Activated CD4-positive, alpha-beta memory T cell treated with anti-CD3 and anti-CD28 coated beads for 36 hours (primary cell): ENCODE measurements around the gene SAMD14. TPM values are rescaled to one million over a fixed set of nuclear protein-coding genes. Genes with fewer than 3 reads are reported as not detected.

Source experiments
- CTCF ChIA-PET: fragments of 350-600 bp; sonication (Branson Sonifier 250); formaldehyde crosslinking; loops from one replicate; lab custom pipeline; 2021; ENCODE audit warnings: antibody characterized with exemption, inconsistent platforms; lab: Charles Lee
- POLR2A ChIA-PET: fragments of 350-600 bp; sonication (Branson Sonifier 250); formaldehyde crosslinking; loops from one replicate; lab custom pipeline; 2021; ENCODE audit warnings: antibody characterized with exemption; lab: Charles Lee
- DNase-seq: peaks from one replicate; pipeline ENCODE4 v3.0.0-alpha.2; 2020
- H3K27ac Mint-ChIP-seq: one replicate; pipeline ENCODE4 v1.8.0; 2021; ENCODE audit warnings: mixed read lengths
- H3K27me3 Mint-ChIP-seq: one replicate; pipeline ENCODE4 v1.8.0; 2021; ENCODE audit warnings: mixed read lengths
- H3K36me3 Mint-ChIP-seq: one replicate; pipeline ENCODE4 v1.8.0; 2021; ENCODE audit warnings: mixed read lengths
- H3K4me1 Mint-ChIP-seq: one replicate; pipeline ENCODE4 v1.8.0; 2021; ENCODE audit warnings: low read depth, mixed read lengths
- H3K4me3 Mint-ChIP-seq: one replicate; pipeline ENCODE4 v1.8.0; 2021; ENCODE audit warnings: mild to moderate bottlenecking, mixed read lengths
- H3K9me3 Mint-ChIP-seq: one replicate; pipeline ENCODE4 v1.8.0; 2021; ENCODE audit warnings: mixed read lengths
- intact Hi-C: fragments of 100-400 bp; cut with micrococcal nuclease; formaldehyde crosslinking; loops from one replicate; pipeline ENCODE4 v1.15.1; 2023
- total RNA-seq, 2 experiments: library from RNA; stranded (reverse); gene quantifications; one replicate each; pipeline ENCODE4 v1.2.3, GENCODE V29; 2021

The SAMD14 gene
- total RNA-seq, 2 experiments from 2014 or later = 3.4 to 3.7 TPM

DNA sequence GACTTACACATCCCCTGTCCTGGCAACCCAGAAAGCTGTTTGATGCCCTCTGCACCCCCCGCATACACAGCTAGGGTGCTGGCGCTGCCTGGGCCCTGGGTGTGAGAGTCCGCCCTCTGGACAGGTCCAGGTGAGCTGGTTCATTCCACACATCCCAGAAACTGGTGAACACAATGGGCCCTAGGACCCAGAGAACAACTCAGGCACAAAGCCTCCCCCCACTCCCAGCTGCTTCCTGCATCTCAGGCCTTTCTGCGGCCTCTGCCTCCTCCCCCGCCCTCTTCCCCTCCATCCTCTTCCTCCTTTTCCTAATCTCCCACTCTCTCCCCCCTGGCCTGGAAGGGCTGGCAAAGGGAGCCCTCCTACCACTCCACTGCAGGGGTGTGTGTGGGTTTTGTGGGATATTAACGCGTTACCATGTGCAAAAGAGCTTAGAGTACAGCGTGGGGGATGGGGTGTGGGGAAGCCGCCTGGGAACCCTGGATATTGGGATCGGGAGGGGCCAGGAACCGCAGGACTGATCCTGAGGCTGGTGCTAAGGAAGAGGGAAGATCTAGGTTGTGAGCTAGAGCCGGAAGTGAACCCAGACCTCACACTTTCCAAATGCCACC lies 22.1 kb upstream of the SAMD14 start:
- Mint-ChIP-seq H3K9me3 (no peaks in the 10 kb centered on the region), H3K36me3 (peaks cover 15% of the 10 kb centered on the region), H3K4me1 (peaks cover 31% of the 10 kb centered on the region), H3K4me3 (peak overlapping the region; percentile 87), H3K27ac (peak overlapping the region; percentile 97), H3K27me3 (no peaks in the 10 kb centered on the region)
- POLR2A ChIA-PET = interaction anchor here (0.6 to 2.1 kb wide), 4 partner anchors 9 to 21 kb away, joined by 3 to 19 read pairs (median 5); no protein-coding TSS in a partner anchor
- intact Hi-C loops = loop anchor here (1.0 to 2.0 kb wide), 3 partner anchors 9 to 21 kb away; partner anchors contain the start of gene SAMD14
- CTCF ChIA-PET = interaction anchor here (0.6 to 6.2 kb wide), 13 partner anchors 9 to 335 kb away, joined by 3 to 82 read pairs (median 6); partner anchors contain the start of gene PDK2
- DNase-seq = peak; percentile 72

DNA sequence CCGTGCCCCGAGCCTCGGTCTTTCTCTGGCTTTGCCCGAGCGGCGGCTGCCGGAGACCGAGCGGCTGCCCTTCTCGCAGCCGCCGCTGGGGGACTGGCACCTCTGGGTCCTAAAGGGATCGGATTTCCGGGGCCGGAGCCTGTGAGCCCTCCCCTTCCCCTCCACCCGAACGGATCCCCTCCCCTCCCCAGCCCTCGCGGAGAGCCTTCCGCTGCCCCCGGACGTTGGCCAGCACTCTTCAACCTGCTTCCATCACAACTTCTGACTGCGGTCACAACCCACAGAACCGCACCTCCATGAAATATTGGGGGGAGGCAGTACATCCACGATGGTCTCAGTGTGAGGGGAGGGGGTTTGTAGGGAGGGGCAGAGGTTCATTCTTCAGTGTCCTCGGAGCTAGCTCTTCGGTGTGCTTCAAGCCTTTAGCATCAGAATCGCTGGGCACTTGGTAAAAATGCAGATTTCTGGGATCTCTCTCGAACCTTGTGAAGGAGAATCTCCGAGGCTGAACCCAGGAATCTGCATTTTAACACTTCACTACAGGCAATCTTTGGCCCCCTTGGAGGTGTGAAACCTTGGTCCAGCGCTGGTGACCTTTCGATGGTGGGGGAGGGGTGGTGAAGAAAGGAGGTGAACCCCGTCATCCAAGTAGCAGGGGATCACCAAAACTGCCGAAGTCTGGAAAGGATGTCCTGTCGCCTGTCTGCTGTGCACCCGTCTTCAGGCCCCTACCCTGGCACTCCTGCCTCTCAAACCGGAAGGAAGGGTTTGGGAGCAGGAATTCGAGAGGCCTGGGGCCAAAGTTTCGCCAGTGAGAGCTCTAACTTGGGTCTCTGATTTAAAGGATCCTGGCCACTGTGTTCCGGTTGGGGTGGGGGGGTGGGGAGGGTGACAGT lies 21.3 kb upstream of the SAMD14 start:
- Mint-ChIP-seq H3K27me3 (no peaks in the 10 kb centered on the region), H3K27ac (peak overlapping the region; percentile 97), H3K9me3 (no peaks in the 10 kb centered on the region), H3K4me3 (peak overlapping the region; percentile 87), H3K4me1 (peaks cover 38% of the 10 kb centered on the region), H3K36me3 (peaks cover 21% of the 10 kb centered on the region)
- peak; percentile 94 for DNase-seq
- intact Hi-C loops = loop anchor here (1.0 to 2.0 kb wide), 3 partner anchors 10 to 20 kb away; partner anchors contain the start of gene SAMD14
- POLR2A ChIA-PET = interaction anchor here (1.4 to 2.1 kb wide), 4 partner anchors 10 to 20 kb away, joined by 4 to 19 read pairs (median 8); no protein-coding TSS in a partner anchor
- CTCF ChIA-PET = interaction anchor here (0.7 to 6.2 kb wide), 14 partner anchors 10 to 430 kb away, joined by 3 to 82 read pairs (median 6); partner anchors contain the start of genes ITGA3 and PDK2

- intact Hi-C loops = loop anchor here (1.0 to 2.0 kb wide), 3 partner anchors 10 to 20 kb away; partner anchors contain the start of gene SAMD14
- peak within 1 kb of the TSS; percentile 97 for H3K27ac Mint-ChIP-seq
- POLR2A ChIA-PET = interaction anchor here (1.3 to 1.7 kb wide), 2 partner anchors 11 kb away, joined by 4 to 9 read pairs; no protein-coding TSS in a partner anchor
- H3K27me3 Mint-ChIP-seq = no peaks in the 10 kb centered on the region
- CTCF ChIA-PET = interaction anchor here (0.7 to 6.2 kb wide), 8 partner anchors 11 to 429 kb away, joined by 3 to 82 read pairs (median 4); partner anchors contain the start of genes ITGA3 and PDK2
- peaks cover 24% of the 10 kb centered on the region for H3K36me3 Mint-ChIP-seq
- peaks cover 44% of the 10 kb centered on the region for H3K4me1 Mint-ChIP-seq
- H3K4me3 Mint-ChIP-seq = peak within 1 kb of the TSS; percentile 91
- no peak for DNase-seq
- no peaks in the 10 kb centered on the region for H3K9me3 Mint-ChIP-seq
Measured at GRCh38 chr17:50150354-50151040, 20.5 kb upstream of the SAMD14 start, which contains the start of gene PPP1R9B. Gene PPP1R9B (minus strand): TSS chr17:50150677. CDS start chr17:50150513, 164 bp downstream.

- ChIA-PET POLR2A (interaction anchor here (1.3 to 1.7 kb wide), 2 partner anchors 10 to 11 kb away, joined by 4 to 9 read pairs; no protein-coding TSS in a partner anchor), CTCF (interaction anchor here (1.0 to 6.2 kb wide), 7 partner anchors 8 to 94 kb away, joined by 3 to 82 read pairs (median 5); partner anchors contain the start of genes ITGA3 and PDK2)
- Mint-ChIP-seq H3K27me3 (no peaks in the 10 kb centered on the region), H3K9me3 (no peaks in the 10 kb centered on the region), H3K4me1 (peaks cover 44% of the 10 kb centered on the region), H3K27ac (peak overlapping the region; percentile 93), H3K36me3 (peaks cover 28% of the 10 kb centered on the region), H3K4me3 (peak overlapping the region; percentile 91)
- peak; percentile 67 for DNase-seq
- intact Hi-C loops = loop anchor here (2.0 to 5.0 kb wide), 2 partner anchors 19 to 92 kb away; partner anchors contain the start of genes ITGA3 and SAMD14
Measured at GRCh38 chr17:50149417-50150353, 19.7 kb upstream of the SAMD14 start.

GRCh38 chr17:50149091-50149416 lies 19.1 kb upstream of the SAMD14 start:
- Mint-ChIP-seq H3K4me1 (peaks cover 44% of the 10 kb centered on the region), H3K27ac (peak overlapping the region; percentile 93), H3K9me3 (no peaks in the 10 kb centered on the region), H3K4me3 (peak overlapping the region; percentile 91), H3K27me3 (no peaks in the 10 kb centered on the region), H3K36me3 (peaks cover 35% of the 10 kb centered on the region)
- intact Hi-C loops = loop anchor here (5.0 kb wide), 1 partner anchor 92 kb away; the partner anchor contains the start of gene ITGA3
- DNase-seq = no peak
- ChIA-PET POLR2A (interaction anchor here (0.7 to 1.3 kb wide), 2 partner anchors 12 to 17 kb away, joined by 3 to 4 read pairs; no protein-coding TSS in a partner anchor), CTCF (interaction anchor here (1.0 to 6.2 kb wide), 7 partner anchors 9 to 55 kb away, joined by 3 to 82 read pairs (median 16); partner anchors contain the start of gene PDK2)

DNA sequence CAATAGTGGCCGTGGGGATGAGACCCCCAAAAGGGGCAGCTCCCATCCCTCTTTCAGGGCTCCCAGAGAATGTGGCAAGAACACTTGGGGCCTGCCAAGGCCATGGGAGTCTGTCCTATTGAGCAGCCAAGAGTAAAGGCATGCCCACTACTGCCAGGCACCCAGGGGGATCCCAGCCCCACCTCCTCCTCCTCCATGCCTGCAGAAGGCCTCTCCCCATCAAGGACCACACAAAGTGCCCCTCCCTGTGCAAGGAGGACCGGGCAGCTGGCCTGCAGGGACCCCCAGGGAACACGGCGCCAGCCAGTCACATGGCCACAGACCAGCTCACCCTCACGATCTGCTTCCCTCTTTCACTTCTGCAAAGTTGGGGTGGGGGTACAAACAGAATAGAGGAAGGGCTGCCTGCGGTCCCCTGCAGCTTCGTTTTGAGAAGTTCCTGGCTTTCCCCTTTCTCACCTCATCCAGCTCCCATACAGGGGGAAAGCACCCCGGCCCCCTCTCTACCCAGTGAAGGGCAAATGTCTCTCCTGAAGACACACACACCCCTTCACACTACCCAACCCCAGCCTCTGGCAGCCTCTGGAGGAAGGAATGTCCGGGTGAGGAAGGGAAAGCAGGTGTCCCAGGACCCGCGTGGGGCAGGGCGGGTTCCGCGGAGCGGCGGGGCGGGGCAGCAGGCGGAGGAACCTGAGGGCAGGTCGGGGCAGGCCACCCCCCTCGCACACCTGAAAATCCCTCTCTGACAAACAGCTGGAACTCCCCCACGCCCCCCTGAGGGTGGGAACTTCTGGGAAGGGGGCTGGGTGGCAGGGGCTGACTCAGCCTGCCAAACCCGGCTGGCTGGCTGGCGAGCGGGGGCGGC lies 18.5 kb upstream of the SAMD14 start:
- no peaks in the 10 kb centered on the region for H3K9me3 Mint-ChIP-seq
- H3K27ac Mint-ChIP-seq = peak overlapping the region; percentile 95
- no peaks in the 10 kb centered on the region for H3K27me3 Mint-ChIP-seq
- ChIA-PET CTCF (interaction anchor here (0.6 to 6.2 kb wide), 10 partner anchors 8 to 54 kb away, joined by 3 to 82 read pairs (median 4); partner anchors contain the start of genes PDK2 and SAMD14), POLR2A (interaction anchor here (0.7 kb wide), 2 partner anchors 12 to 17 kb away, joined by 3 read pairs; no protein-coding TSS in a partner anchor)
- peak; percentile 91 for DNase-seq
- H3K36me3 Mint-ChIP-seq = peaks cover 38% of the 10 kb centered on the region
- peaks cover 50% of the 10 kb centered on the region for H3K4me1 Mint-ChIP-seq
- H3K4me3 Mint-ChIP-seq = peak overlapping the region; percentile 91
- intact Hi-C loops = loop anchor here (1.0 to 5.0 kb wide), 2 partner anchors 53 to 91 kb away; partner anchors contain the start of genes ITGA3 and PDK2

- POLR2A ChIA-PET = interaction anchor here (0.7 kb wide), 1 partner anchor 13 kb away, joined by 3 read pairs; no protein-coding TSS in a partner anchor
- Mint-ChIP-seq H3K9me3 (no peaks in the 10 kb centered on the region), H3K27ac (peak overlapping the region; percentile 95), H3K36me3 (peaks cover 42% of the 10 kb centered on the region), H3K27me3 (no peaks in the 10 kb centered on the region), H3K4me3 (peak overlapping the region; percentile 91), H3K4me1 (peaks cover 54% of the 10 kb centered on the region)
- CTCF ChIA-PET = interaction anchor here (0.6 to 6.2 kb wide), 10 partner anchors 7 to 53 kb away, joined by 3 to 82 read pairs (median 4); partner anchors contain the start of genes PDK2 and SAMD14
- intact Hi-C loops = loop anchor here (1.0 to 5.0 kb wide), 3 partner anchors 13 to 91 kb away; partner anchors contain the start of genes ITGA3 and PDK2
- DNase-seq = peak; percentile 49
Measured at GRCh38 chr17:50147841-50148225, 17.9 kb upstream of the SAMD14 start.

- no peaks in the 10 kb centered on the region for H3K9me3 Mint-ChIP-seq
- intact Hi-C loops = loop anchor here (2.0 to 5.0 kb wide), 2 partner anchors 14 to 90 kb away; partner anchors contain the start of gene ITGA3
- peak; percentile 31 for DNase-seq
- no peaks in the 10 kb centered on the region for H3K27me3 Mint-ChIP-seq
- peaks cover 47% of the 10 kb centered on the region for H3K36me3 Mint-ChIP-seq
- H3K4me1 Mint-ChIP-seq = peaks cover 56% of the 10 kb centered on the region
- peak overlapping the region; percentile 91 for H3K4me3 Mint-ChIP-seq
- peak overlapping the region; percentile 95 for H3K27ac Mint-ChIP-seq
- CTCF ChIA-PET = interaction anchor here (0.8 to 6.2 kb wide), 9 partner anchors 8 to 53 kb away, joined by 3 to 82 read pairs (median 4); partner anchors contain the start of gene SAMD14
- POLR2A ChIA-PET = no interaction called here
Measured at GRCh38 chr17:50146927-50147665, 17.1 kb upstream of the SAMD14 start.
